Thyroid gland (tissue), 4 donors: ENCODE results near the gene ALPK3.

Source experiments
- POLR2A ChIP-seq, 2 donors: fragments of 450-650 bp; IDR thresholded peaks; one replicate each; pipeline ENCODE4 v1.6.1; 2017; ENCODE audit warnings: antibody characterized with exemption in 2 of 2, mild to moderate bottlenecking in 2 of 2, moderate library complexity in 1 of 2
- TF ChIP-seq, protein P1 (sequence below), 6 experiments: fragments of 200-600 bp in 3 of 6; fragments of 450-650 bp in 3 of 6; sonication (generic) in 3 of 6; IDR thresholded peaks; one replicate each; pipeline ENCODE4 v1.5.1; 2016 to 2019; ENCODE audit warnings: antibody characterized with exemption in 6 of 6, mild to moderate bottlenecking in 2 of 6, inconsistent platforms in 1 of 6, moderate library complexity in 1 of 6

DNA sequence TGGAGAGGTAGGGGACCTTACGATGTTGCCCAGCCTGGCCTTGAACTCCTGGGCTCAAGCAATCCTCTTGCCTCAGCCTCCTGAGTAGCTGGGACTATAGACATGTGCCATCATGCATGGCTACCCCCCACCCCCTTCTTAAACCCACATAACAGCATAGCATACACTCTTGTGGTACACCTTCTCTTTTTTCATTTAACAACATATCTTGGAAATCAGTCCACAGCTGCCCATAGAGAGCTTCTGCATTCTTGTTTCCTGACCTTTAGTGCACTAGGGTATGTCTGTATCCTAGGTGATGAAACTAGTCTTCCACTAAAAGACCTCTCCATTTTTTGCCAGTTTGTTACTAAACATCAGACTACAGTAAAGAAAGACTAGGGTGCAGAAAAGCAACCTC, 100.3 kb downstream of the ALPK3 start:
- TF ChIP-seq, protein P1, sequence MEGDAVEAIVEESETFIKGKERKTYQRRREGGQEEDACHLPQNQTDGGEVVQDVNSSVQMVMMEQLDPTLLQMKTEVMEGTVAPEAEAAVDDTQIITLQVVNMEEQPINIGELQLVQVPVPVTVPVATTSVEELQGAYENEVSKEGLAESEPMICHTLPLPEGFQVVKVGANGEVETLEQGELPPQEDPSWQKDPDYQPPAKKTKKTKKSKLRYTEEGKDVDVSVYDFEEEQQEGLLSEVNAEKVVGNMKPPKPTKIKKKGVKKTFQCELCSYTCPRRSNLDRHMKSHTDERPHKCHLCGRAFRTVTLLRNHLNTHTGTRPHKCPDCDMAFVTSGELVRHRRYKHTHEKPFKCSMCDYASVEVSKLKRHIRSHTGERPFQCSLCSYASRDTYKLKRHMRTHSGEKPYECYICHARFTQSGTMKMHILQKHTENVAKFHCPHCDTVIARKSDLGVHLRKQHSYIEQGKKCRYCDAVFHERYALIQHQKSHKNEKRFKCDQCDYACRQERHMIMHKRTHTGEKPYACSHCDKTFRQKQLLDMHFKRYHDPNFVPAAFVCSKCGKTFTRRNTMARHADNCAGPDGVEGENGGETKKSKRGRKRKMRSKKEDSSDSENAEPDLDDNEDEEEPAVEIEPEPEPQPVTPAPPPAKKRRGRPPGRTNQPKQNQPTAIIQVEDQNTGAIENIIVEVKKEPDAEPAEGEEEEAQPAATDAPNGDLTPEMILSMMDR (IDR thresholded peaks at IDR 0.05): no peak
- no peak for TF ChIP-seq POLR2A (IDR thresholded peaks at IDR 0.05)
